Measurements from ENCODE around the gene TOR2A.

TOR2A gene

GRCh38 chr9:127720031-127720864 lies 14.8 kb downstream of the TOR2A start:
- no peak for DNase-seq (ENCODE audit: low spot score)

- DNase-seq (ENCODE audit: low spot score), result no peak
Observed at GRCh38 chr9:127717766-127718165, 17.3 kb downstream of the TOR2A start.

DNA sequence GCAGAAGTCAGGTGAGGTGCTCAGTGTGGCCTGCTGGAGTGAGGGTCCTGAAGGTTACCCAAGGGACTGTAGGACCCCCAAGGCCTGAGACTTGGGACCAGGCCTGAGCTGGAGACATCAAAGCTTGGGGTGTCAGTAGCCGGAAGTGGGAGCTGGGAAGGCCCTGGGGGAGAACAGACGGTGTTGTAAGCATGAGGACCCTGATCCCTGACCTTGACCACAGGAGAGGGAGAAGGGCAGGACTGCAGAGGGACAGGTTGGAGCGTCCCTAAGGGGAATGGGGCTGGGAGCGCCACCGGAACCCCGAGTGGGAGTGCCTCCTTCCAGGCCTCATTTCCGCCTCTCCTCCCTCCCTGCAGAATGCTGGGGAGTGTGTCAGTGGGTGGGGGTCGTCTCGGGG lies 18.7 kb downstream of the TOR2A start:
- no peak for DNase-seq (ENCODE audit: low spot score)

DNA sequence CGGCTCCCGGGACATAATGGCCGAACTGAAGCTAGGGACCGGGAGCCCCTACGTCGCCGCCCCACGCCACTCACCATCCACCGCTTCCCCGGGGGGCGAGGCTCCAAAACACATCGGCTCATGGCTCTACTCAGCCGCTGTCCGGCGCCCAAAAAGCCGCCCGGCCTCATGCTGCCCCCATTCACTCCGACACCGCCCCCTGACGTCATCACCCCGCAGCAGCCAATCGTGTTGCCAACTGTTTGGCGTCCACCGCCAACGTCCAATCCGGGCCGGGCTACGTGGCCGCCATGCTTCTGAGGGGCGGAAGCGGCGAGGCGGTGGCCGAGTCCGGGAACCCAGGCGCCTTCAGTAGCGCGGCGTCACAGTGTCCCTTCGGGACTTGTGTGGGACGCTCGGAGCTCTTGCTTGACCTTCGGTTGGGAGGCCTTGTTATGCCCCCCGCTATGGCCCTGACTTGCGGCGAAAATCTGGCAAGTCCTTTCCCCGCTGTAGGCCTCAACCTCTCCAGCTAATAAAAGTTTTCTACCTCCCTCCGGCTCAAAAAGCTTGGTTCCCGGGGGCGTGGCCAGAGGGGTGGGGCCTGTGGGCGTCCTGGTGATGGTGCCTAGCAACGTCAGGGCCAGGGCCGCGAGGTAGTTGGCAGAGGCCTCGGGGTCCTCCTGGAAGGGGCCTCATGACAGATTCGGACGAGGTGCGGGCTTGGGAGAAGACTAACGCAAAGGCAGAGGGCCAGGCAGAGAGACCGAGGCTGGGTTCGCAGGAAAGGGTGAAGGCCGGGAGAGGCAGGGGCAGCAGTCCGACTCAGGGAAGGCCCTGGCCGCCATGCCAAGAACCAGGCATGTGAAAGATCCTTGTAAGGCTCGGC lies 19.4 kb downstream of the TOR2A start, which contains the start of the genes PTRH1 and TTC16:
PTRH1 (minus strand) TSS at position 194 of the 868 bp plus-strand sequence; CDS start at position 170, 24 bp downstream.
TTC16 (plus strand) TSS at position 610 of the 868 bp plus-strand sequence; CDS start at position 677, 67 bp downstream.
- peak; percentile 93 for DNase-seq (ENCODE audit: low spot score)

- DNase-seq (ENCODE audit: low spot score), result peak; percentile 28
Observed at GRCh38 chr9:127714951-127715469, 20.1 kb downstream of the TOR2A start.

DNA sequence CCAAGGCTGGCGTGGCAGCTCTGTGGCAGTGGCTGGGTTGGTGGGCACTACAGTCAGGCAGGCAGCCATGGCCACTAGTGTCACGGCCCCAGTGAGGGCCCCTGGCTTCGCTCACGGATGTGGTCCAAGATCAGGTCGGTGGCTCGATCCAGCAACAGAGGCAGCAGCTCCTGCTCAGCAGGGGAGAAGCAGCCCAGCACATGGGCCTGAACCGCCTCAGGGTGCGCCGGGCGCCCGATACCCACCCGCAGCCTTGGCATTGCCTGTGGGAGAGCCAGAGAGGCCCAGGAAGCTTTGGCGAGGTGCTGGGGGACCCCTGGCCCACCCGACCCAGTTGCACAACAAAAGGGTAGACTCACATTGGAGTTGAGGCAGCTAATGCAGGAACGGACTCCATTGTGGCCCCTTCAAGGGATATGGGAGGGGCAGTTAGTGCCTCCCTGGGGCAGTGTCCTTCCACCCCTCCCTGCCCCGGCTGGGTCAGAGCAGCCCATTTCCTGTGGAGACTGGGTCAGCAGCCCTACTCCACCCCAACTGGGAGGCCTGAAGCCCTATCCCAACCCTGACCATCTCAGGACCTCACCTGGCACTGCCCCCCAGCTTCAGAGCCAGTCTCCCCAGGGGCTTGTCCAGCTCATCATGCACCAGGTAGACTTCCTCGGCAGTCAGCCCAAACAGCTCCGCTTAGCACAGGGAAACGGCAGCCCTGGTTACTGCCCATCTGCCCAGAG lies 20.9 kb downstream of the TOR2A start:
- DNase-seq (ENCODE audit: low spot score), result no peak

DNA sequence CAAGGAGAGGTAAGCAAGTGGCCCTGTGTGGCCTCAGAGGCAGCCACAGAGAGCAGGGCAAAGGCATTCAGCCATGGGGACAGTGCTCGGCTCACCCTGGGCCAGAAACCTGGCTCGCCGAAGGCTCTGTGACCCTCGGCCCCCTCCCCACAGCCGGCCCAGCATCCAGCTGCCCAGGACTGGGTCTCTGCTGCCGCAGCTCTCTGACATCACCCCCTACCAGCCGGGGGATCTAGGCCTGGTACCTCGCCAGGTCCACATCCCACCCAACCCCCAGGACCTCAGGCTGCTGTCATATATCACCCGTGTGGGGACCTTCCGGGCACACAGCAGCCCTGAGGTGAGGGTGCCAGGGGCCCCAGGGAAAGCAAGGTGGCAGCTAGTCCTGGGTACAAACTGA lies 22.2 kb downstream of the TOR2A start:
- no peak for DNase-seq (ENCODE audit: low spot score)

DNA sequence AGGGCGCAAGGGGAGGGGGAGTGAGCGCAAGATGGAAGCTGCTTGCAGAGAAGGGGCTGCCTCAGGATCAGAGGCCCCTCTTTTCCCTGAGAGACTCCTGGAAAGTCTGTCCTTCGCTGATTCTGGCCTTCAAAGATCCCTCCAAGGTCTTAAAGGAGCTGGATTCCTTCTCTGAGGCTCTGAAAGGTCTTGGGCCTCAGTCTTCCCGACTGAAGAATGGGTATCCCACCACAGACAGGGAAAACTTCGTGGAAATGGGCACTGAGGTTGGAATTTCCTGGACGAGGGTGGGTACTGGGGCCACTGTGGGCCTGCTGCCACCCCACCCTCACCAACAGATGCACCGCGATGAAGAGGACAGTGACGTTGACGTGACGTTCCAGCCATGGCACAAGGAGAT lies 22.7 kb downstream of the TOR2A start:
- no peak for DNase-seq (ENCODE audit: low spot score)

DNA sequence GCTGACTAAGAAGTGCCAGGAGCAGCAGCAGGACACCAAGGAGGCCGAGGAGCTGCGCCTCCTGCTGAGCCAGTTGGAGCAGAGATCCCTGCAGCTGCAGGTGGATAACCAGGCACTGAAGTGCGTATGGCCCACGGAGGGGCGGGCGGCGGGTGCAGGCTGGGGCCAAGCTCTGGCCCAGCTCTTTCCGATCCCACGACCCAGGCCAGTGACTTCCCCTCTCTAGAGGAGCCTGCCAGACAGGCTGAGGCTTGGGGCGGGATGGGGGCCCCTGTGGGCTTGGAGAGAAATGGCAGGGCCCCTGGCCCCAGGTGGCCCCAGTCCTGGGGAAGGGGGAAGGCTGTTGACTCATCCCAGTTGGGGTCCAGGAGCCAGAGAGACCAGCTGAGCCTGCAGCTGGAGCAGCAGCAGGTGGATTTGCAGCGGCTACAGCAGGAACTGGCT lies 23.2 kb downstream of the TOR2A start:
- DNase-seq (ENCODE audit: low spot score), result no peak

DNA sequence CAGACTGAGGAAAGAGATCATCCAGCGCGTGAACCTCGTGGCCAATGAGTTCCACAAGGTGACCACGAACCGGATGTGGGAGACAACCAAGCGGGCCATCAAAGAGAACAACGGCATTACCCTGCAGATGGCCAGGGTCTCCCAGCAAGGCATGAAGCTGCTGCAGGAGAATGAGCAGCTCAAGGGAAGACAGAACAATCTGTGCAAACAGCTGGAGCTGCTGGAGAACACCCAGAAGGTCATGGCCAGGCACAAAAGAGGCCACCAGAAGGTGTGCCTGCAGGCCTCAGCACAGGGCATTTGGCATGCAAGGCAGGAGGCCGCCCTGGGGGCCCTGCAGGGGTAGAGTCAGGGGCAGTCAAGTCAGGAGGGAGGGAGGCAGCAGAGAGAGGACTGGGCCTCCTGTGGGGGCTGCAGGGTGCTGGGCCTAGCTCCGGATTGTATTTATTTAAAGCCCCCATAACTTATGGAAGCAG lies 23.8 kb downstream of the TOR2A start:
- peak; percentile 73 for DNase-seq (ENCODE audit: low spot score)

- DNase-seq (ENCODE audit: low spot score), result no peak
Observed at GRCh38 chr9:127710204-127710783, 24.8 kb downstream of the TOR2A start.

GRCh38 chr9:127708952-127709587 lies 26.0 kb downstream of the TOR2A start:
- DNase-seq (ENCODE audit: low spot score), result no peak

DNA sequence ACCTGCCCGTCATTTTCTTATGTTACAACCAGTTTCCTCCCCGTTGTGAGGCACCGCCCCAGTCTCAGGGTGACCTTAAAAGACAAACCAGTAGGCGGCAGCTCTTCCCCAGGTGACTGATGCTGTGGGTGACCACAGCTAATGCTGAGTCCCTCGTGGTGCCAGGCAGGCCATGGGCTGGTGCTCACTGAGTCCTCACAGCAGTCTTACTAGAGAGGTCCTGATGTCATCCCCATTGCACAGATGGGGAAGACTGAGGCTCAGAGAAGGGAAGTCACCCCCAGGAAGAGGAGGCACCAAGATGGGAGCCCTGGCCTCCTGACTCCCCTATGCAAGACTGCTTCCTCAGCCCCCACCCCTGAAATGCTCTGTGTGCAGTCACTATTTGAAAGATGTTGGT lies 27.3 kb downstream of the TOR2A start:
- peak; percentile 51 for DNase-seq (ENCODE audit: low spot score)

GRCh38 chr9:127706836-127707241 lies 28.3 kb downstream of the TOR2A start, which contains the start of gene CFAP157:
CFAP157 (plus strand) TSS chr9:127706988; CDS start chr9:127707032, 44 bp downstream.
- DNase-seq (ENCODE audit: low spot score), result peak; percentile 21

DNA sequence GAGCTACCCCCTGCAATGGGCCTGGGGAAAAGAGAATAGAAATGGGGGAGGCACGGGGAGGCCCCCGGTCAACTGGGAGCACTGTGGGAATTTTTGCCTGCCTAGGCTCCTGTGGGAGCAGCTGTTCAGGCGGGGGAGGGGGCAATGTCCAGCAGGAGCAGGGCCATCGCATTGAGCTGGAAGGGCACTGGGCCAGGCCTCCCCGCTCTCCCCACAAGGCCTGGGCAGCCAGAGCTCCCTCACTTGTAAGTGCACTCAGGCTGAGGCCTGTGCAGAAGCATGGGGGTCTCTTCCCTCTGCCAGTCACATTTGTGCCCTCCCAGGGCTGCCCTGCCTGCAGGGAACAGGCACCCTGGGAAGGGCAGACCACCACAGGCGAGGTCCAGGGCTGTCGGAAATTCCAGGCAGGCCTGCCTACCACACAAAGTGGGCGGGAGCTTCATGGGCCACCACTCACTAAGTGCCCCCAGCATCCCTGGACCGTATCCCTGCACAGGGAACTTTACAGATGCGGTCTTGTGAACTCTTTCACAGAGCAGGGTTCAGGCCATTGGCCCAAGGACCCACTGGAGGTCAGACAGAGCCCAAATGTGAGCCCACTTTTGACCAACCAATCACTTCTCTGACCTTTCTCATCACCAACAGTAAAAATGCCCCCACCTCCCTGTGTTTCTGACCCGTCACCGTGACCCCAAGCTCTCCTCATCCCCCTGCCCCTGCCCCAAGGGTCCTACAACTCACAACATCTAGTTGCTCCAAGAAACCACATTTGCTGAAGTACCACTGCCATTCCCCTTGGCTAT lies 29.3 kb downstream of the TOR2A start:
- DNase-seq (ENCODE audit: low spot score), result no peak

- DNase-seq (ENCODE audit: low spot score), result no peak
Observed at GRCh38 chr9:127703289-127703946, 31.7 kb downstream of the TOR2A start.

DNA sequence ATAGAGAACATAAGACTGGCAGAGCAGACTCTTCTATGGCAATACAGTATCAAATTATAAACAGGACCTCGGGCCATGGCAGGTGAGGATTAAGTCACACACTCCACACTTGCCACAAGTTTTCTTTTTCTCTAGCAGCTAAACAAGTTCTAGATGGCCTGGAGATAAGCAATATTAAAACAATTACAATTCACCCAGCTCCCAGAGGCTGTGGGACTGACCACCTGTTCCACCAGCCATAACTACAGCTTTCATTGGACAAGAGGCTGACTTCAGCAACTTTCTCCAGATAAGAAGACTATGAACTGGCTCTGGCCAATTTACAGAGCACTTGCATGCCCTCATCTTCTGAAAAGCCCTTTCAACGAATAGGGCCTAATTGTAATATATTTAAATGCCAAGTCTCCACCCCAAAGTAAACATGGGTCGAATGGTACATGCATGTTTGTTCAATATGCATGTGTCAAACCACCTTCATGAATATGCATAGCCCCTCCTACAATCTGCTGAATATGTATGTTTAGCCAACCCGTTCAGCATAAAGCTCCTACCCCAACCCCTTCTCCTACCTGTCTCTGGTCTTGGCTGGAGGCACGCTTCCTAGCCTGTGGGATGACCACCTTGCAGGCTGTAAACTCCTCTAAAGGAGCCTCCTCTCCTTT lies 34.4 kb downstream of the TOR2A start:
- no peak for DNase-seq (ENCODE audit: low spot score)

GRCh38 chr9:127700140-127700539 lies 35.0 kb downstream of the TOR2A start:
- DNase-seq (ENCODE audit: low spot score), result no peak

All from SW480 (cell line).